ENCODE data around the gene PLSCR5. TPM values are rescaled to one million over a fixed set of nuclear protein-coding genes. Genes with fewer than 3 reads are reported as not detected.
A peak's percentile ranks its signal among the peaks of the same experiment; 100 is the strongest.

The PLSCR5 gene
- total RNA-seq, 2 experiments from 2014 or later, result not detected

- no peak for DNase-seq
- ChIA-PET CTCF (no interaction called here), POLR2A (no interaction called here)
- peaks cover 20% of the 10 kb centered on the region for H3K27me3 Mint-ChIP-seq
- H3K36me3 Mint-ChIP-seq (ENCODE audit: low read depth), result no peaks in the 10 kb centered on the region
- no peaks in the 10 kb centered on the region for H3K4me1 Mint-ChIP-seq
- no peak overlapping the region for H3K4me3 Mint-ChIP-seq
- no peaks in the 10 kb centered on the region for H3K9me3 Mint-ChIP-seq
- H3K27ac Mint-ChIP-seq, result no peak overlapping the region
Observed at GRCh38 chr3:146575636-146576035, 29.5 kb downstream of the PLSCR5 start.

GRCh38 chr3:146574173-146574572 is 31.0 kb downstream of the PLSCR5 start:
- no peak overlapping the region for H3K27ac Mint-ChIP-seq
- ChIA-PET POLR2A (no interaction called here), CTCF (interaction anchor here (0.7 kb wide), 1 partner anchor 358 kb away, joined by 3 read pairs; no protein-coding TSS in a partner anchor)
- H3K9me3 Mint-ChIP-seq, result no peaks in the 10 kb centered on the region
- no peak for DNase-seq
- H3K36me3 Mint-ChIP-seq (ENCODE audit: low read depth), result no peaks in the 10 kb centered on the region
- peaks cover 15% of the 10 kb centered on the region for H3K27me3 Mint-ChIP-seq
- no peaks in the 10 kb centered on the region for H3K4me1 Mint-ChIP-seq
- H3K4me3 Mint-ChIP-seq, result no peak overlapping the region

GRCh38 chr3:146569314-146569713 is 35.8 kb downstream of the PLSCR5 start:
- Mint-ChIP-seq H3K4me3 (no peak overlapping the region), H3K27ac (no peak overlapping the region), H3K4me1 (no peaks in the 10 kb centered on the region), H3K36me3 (ENCODE audit: low read depth) (no peaks in the 10 kb centered on the region), H3K27me3 (peaks cover 22% of the 10 kb centered on the region), H3K9me3 (no peaks in the 10 kb centered on the region)
- ChIA-PET CTCF (interaction anchor here (1.4 kb wide), 1 partner anchor 9 kb away, joined by 3 read pairs; no protein-coding TSS in a partner anchor), POLR2A (no interaction called here)
- no peak for DNase-seq

GRCh38 chr3:146566138-146566537 is 39.0 kb downstream of the PLSCR5 start:
- no peaks in the 10 kb centered on the region for H3K9me3 Mint-ChIP-seq

DNA sequence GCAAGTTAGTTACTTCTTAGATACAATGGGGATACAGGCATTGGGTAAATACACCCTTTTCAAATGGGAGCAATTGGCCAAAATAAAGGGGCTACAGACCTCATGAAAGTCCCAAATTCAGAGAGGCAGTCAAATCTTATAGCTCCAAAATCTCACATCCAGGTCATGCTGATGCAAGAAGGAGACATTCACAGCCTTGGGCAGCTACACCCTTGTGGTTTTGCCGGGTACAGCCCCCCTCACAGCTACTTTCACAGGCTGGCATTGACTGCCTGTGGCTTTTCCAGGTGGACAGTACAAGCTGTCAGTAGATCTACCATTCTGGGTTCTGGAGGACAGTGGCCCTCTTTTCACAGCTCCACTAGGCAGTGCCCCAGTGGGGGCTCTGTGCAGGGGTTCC is 43.3 kb downstream of the PLSCR5 start:
- Mint-ChIP-seq H3K4me1 (no peaks in the 10 kb centered on the region), H3K27ac (no peak overlapping the region), H3K9me3 (no peaks in the 10 kb centered on the region), H3K27me3 (peaks cover 18% of the 10 kb centered on the region), H3K36me3 (ENCODE audit: low read depth) (no peaks in the 10 kb centered on the region), H3K4me3 (no peak overlapping the region)
- ChIA-PET POLR2A (no interaction called here), CTCF (no interaction called here)
- no peak for DNase-seq

More at GRCh38 chr3:146566138-146566537, 39.0 kb downstream of the PLSCR5 start:
- POLR2A ChIA-PET, result no interaction called here
- Mint-ChIP-seq H3K27ac (no peak overlapping the region), H3K4me1 (no peaks in the 10 kb centered on the region), H3K36me3 (ENCODE audit: low read depth) (no peaks in the 10 kb centered on the region), H3K4me3 (no peak overlapping the region), H3K27me3 (peaks cover 24% of the 10 kb centered on the region)
- CTCF ChIA-PET, result no interaction called here
- no peak for DNase-seq

DNA sequence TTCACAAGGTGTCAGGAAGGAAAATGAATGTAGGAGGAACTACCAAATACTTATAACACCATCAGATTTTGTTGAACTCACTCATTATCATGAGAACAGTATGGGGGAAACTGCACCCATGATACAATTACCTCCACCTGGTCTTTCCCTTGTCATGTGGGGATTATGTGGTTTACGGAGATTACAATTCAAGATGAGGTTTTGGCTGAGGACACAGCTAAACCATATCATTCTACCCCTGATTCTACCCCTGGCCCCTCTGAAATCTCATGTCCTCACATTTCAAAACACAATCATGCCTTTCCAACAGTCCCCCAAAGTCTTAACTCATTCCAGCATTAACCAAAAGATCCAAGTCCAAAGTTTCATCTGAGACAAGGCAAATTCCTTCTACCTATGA is 43.7 kb downstream of the PLSCR5 start:
- Mint-ChIP-seq H3K27me3 (peaks cover 19% of the 10 kb centered on the region), H3K9me3 (no peaks in the 10 kb centered on the region), H3K36me3 (ENCODE audit: low read depth) (no peaks in the 10 kb centered on the region), H3K4me3 (no peak overlapping the region), H3K27ac (no peak overlapping the region), H3K4me1 (no peaks in the 10 kb centered on the region)
- DNase-seq, result no peak
- ChIA-PET POLR2A (no interaction called here), CTCF (no interaction called here)

DNA sequence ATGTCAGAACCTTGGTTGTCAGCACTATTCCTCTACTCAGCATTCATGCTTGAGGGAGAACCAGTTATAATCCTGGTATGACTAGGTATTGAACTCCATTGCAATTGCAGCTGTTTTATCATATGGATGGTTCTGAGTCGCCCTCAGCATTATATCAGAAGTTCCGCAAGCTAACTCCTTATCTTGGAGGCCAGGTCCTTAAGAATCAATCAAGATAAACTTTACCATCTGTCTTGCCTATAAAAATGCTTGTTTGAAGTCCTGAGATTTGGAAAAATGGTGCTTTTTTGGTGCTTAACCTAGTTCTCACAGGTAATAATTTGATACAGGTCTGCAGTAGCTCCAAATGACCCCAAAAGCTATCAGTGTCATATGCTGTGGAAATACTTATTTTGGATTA is 44.5 kb downstream of the PLSCR5 start:
- no peaks in the 10 kb centered on the region for H3K9me3 Mint-ChIP-seq
- H3K27ac Mint-ChIP-seq, result no peak overlapping the region
- H3K4me1 Mint-ChIP-seq, result no peaks in the 10 kb centered on the region
- H3K4me3 Mint-ChIP-seq, result no peak overlapping the region
- no peaks in the 10 kb centered on the region for H3K36me3 Mint-ChIP-seq (ENCODE audit: low read depth)
- ChIA-PET CTCF (no interaction called here), POLR2A (no interaction called here)
- DNase-seq, result no peak
- peaks cover 23% of the 10 kb centered on the region for H3K27me3 Mint-ChIP-seq

GRCh38 chr3:146559388-146559787 is 45.8 kb downstream of the PLSCR5 start:
- CTCF ChIA-PET, result no interaction called here
- no peak for DNase-seq
- Mint-ChIP-seq H3K36me3 (ENCODE audit: low read depth) (no peaks in the 10 kb centered on the region), H3K9me3 (no peaks in the 10 kb centered on the region), H3K4me1 (peaks cover 2% of the 10 kb centered on the region), H3K27me3 (peaks cover 24% of the 10 kb centered on the region), H3K27ac (no peak overlapping the region), H3K4me3 (no peak overlapping the region)
- POLR2A ChIA-PET, result no interaction called here

GRCh38 chr3:146558781-146559180 is 46.4 kb downstream of the PLSCR5 start:
- Mint-ChIP-seq H3K27ac (no peak overlapping the region), H3K27me3 (peaks cover 24% of the 10 kb centered on the region), H3K4me3 (no peak overlapping the region), H3K9me3 (no peaks in the 10 kb centered on the region), H3K4me1 (peaks cover 8% of the 10 kb centered on the region), H3K36me3 (ENCODE audit: low read depth) (no peaks in the 10 kb centered on the region)
- ChIA-PET POLR2A (no interaction called here), CTCF (no interaction called here)
- no peak for DNase-seq

GRCh38 chr3:146557745-146558144 is 47.4 kb downstream of the PLSCR5 start:
- H3K36me3 Mint-ChIP-seq (ENCODE audit: low read depth), result no peaks in the 10 kb centered on the region
- no peak overlapping the region for H3K27ac Mint-ChIP-seq
- no peaks in the 10 kb centered on the region for H3K9me3 Mint-ChIP-seq
- peaks cover 14% of the 10 kb centered on the region for H3K4me1 Mint-ChIP-seq
- ChIA-PET POLR2A (no interaction called here), CTCF (no interaction called here)
- H3K4me3 Mint-ChIP-seq, result no peak overlapping the region
- DNase-seq, result no peak
- H3K27me3 Mint-ChIP-seq, result peaks cover 21% of the 10 kb centered on the region

DNA sequence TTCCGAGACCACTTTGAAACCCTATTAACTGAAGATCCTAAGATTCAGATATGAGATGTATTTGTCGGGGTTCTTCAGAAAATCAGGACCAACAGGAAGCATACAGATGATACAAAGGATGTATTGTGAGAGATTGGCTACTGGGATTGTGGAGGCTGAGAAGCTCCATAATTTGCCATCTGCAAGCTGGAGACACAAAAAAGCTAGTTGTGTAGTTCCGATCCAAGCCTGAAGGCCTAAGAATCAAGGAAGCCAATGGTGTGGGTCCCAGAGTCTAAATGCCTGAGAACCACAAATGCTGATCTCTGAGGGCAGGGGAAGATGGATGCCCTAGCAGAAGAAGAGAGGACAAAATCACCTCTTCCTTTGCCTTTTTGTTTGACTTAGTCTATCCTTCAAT is 49.8 kb downstream of the PLSCR5 start:
- POLR2A ChIA-PET, result no interaction called here
- H3K36me3 Mint-ChIP-seq (ENCODE audit: low read depth), result peaks cover 1% of the 10 kb centered on the region
- CTCF ChIA-PET, result no interaction called here
- H3K27ac Mint-ChIP-seq, result no peak overlapping the region
- H3K27me3 Mint-ChIP-seq, result peaks cover 15% of the 10 kb centered on the region
- DNase-seq, result no peak
- no peak overlapping the region for H3K4me3 Mint-ChIP-seq
- H3K4me1 Mint-ChIP-seq, result peaks cover 26% of the 10 kb centered on the region
- H3K9me3 Mint-ChIP-seq, result no peaks in the 10 kb centered on the region

- H3K9me3 Mint-ChIP-seq, result no peaks in the 10 kb centered on the region
- POLR2A ChIA-PET, result interaction anchor here (1.9 kb wide), 1 partner anchor 10 kb away, joined by 5 read pairs; the partner anchor contains the start of gene PLSCR1
- peaks cover 5% of the 10 kb centered on the region for H3K36me3 Mint-ChIP-seq (ENCODE audit: low read depth)
- no peak overlapping the region for H3K27ac Mint-ChIP-seq
- H3K4me3 Mint-ChIP-seq, result no peak overlapping the region
- CTCF ChIA-PET, result no interaction called here
- H3K27me3 Mint-ChIP-seq, result peaks cover 15% of the 10 kb centered on the region
- peaks cover 35% of the 10 kb centered on the region for H3K4me1 Mint-ChIP-seq
- DNase-seq, result no peak
Observed at GRCh38 chr3:146554151-146554760, 50.9 kb downstream of the PLSCR5 start.

DNA sequence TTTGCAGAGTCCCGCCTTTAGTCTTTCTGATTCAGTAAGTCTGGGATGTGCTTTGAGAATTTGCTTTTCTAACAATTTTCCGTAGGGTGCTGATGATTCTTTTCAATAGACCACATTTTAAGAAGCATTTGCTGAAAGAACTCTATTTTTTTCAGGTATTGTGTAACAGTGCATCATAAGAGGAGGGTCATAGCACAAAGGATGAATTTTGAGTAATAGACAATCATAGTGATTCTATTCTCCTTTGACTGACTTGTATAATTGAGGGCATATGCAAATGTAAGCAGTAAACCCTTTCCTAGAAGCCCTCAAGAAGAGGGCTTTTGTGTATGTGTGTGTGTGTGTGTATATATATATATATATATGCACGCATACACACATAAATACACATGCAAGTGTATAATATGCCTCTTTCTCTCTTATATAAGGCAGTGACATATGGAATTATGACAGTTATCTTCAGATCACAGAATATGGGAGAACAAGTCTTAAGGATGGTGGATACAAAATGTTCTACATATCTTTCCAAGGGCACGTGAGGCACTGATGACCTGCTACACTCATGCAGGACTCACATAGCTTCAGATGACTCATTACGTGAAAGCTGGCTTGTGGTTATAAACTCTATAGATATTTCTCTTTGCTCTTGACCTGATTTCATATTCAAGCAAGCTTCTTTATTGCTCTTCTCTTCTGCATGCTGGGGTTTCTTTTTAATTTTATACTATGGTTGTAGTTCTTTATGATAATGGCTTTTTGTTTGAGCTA is 54.2 kb downstream of the PLSCR5 start:
- Mint-ChIP-seq H3K36me3 (ENCODE audit: low read depth) (peaks cover 5% of the 10 kb centered on the region), H3K27me3 (peaks cover 7% of the 10 kb centered on the region), H3K27ac (peak overlapping the region; percentile 55), H3K4me1 (peaks cover 66% of the 10 kb centered on the region), H3K9me3 (no peaks in the 10 kb centered on the region), H3K4me3 (no peak overlapping the region)
- ChIA-PET POLR2A (interaction anchor here (0.6 kb wide), 1 partner anchor 9 kb away, joined by 3 read pairs; no protein-coding TSS in a partner anchor), CTCF (interaction anchor here (0.7 kb wide), 2 partner anchors 27 to 108 kb away, joined by 4 to 5 read pairs; no protein-coding TSS in a partner anchor)
- DNase-seq, result peak; percentile 39

All from activated CD4-positive, alpha-beta memory T cell treated with anti-CD3 and anti-CD28 coated beads, Interleukin-2, amount 10 ng/mL, durations not matched to agents 7 days and 5 days (primary cell).